Measurements from ENCODE around the gene MSMO1. TPM values are rescaled to one million over a fixed set of nuclear protein-coding genes. Genes with fewer than 3 reads are reported as not detected.
A peak's percentile ranks its signal among the peaks of the same experiment; 100 is the strongest.

Gene MSMO1
- total RNA-seq, 2 donors from 2014 or later = 12.3 to 16.7 TPM

- H3K36me3 ChIP-seq = no peaks in the 10 kb centered on the region
- no peaks in the 10 kb centered on the region for H3K27me3 ChIP-seq (replicated peaks; ENCODE audit: insufficient read depth)
- H3K9me3 ChIP-seq = no peaks in the 10 kb centered on the region
- H3K4me3 ChIP-seq = no peak overlapping the region
- ATAC-seq (ENCODE audit: insufficient number of reproducible peaks, low FRiP score, low read depth) (no peak), DNase-seq (ENCODE audit: low spot score) (no peak)
- no peak overlapping the region for H3K27ac ChIP-seq
- no peaks in the 10 kb centered on the region for H3K4me1 ChIP-seq (ENCODE audit: control insufficient read depth in 1 of 2, low read depth in 2 of 2)
- TF ChIP-seq CTCF (IDR thresholded peaks at IDR 0.05) = no peak
These were observed 41.1 kb downstream of the MSMO1 start for GRCh38 chr4:165368567-165368966.

GRCh38 chr4:165369522-165369921 is 42.1 kb downstream of the MSMO1 start:
- H3K27me3 ChIP-seq (replicated peaks; ENCODE audit: insufficient read depth) = no peaks in the 10 kb centered on the region
- DNase-seq (ENCODE audit: low spot score) (no peak), ATAC-seq (ENCODE audit: insufficient number of reproducible peaks, low FRiP score, low read depth) (no peak)
- no peak for TF ChIP-seq CTCF (IDR thresholded peaks at IDR 0.05)
- no peak overlapping the region for H3K4me3 ChIP-seq
- H3K4me1 ChIP-seq (ENCODE audit: control insufficient read depth in 1 of 2, low read depth in 2 of 2) = no peaks in the 10 kb centered on the region
- H3K36me3 ChIP-seq = no peaks in the 10 kb centered on the region
- no peaks in the 10 kb centered on the region for H3K9me3 ChIP-seq
- H3K27ac ChIP-seq = no peak overlapping the region

DNA sequence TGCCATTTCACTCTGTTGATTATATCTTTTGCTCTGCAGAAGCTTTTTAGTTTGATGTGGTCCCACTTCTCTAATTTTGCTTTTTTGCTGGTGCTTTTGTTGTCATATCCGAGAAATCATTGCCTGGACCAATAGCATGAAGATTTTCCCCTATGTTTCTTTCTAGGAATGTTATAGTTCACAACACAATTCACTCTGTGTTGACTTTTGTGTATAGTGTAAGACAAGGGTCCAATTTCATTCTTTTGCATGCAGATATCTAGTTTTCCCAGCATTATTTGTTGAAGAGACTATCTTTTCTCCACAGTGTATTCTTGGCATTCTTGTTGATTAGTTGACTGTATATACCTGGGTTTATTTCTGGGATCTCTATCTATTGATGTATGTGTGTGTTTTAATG is 43.1 kb downstream of the MSMO1 start:
- no peaks in the 10 kb centered on the region for H3K4me1 ChIP-seq (ENCODE audit: control insufficient read depth in 1 of 2, low read depth in 2 of 2)
- H3K9me3 ChIP-seq = no peaks in the 10 kb centered on the region
- no peaks in the 10 kb centered on the region for H3K27me3 ChIP-seq (replicated peaks; ENCODE audit: insufficient read depth)
- ATAC-seq (ENCODE audit: insufficient number of reproducible peaks, low FRiP score, low read depth) (no peak), DNase-seq (ENCODE audit: low spot score) (no peak)
- no peak overlapping the region for H3K4me3 ChIP-seq
- no peak overlapping the region for H3K27ac ChIP-seq
- TF ChIP-seq CTCF (IDR thresholded peaks at IDR 0.05) = no peak
- H3K36me3 ChIP-seq = no peaks in the 10 kb centered on the region

- no peaks in the 10 kb centered on the region for H3K36me3 ChIP-seq
- H3K27ac ChIP-seq = no peak overlapping the region
- DNase-seq (ENCODE audit: low spot score) (no peak), ATAC-seq (ENCODE audit: insufficient number of reproducible peaks, low FRiP score, low read depth) (no peak)
- no peaks in the 10 kb centered on the region for H3K9me3 ChIP-seq
- no peak overlapping the region for H3K4me3 ChIP-seq
- peaks cover 0 to 11% of the 10 kb centered on the region in 2 donors for H3K4me1 ChIP-seq (ENCODE audit: control insufficient read depth in 1 of 2, low read depth in 2 of 2)
- H3K27me3 ChIP-seq (replicated peaks; ENCODE audit: insufficient read depth) = no peaks in the 10 kb centered on the region
- no peak for TF ChIP-seq CTCF (IDR thresholded peaks at IDR 0.05)
These were observed 48.0 kb downstream of the MSMO1 start for GRCh38 chr4:165375465-165375864.

- TF ChIP-seq CTCF (IDR thresholded peaks at IDR 0.05) = no peak
- no peaks in the 10 kb centered on the region for H3K27me3 ChIP-seq (replicated peaks; ENCODE audit: insufficient read depth)
- ATAC-seq (ENCODE audit: insufficient number of reproducible peaks, low FRiP score, low read depth) = no peak
- H3K4me1 ChIP-seq (ENCODE audit: control insufficient read depth in 1 of 2, low read depth in 2 of 2) = peaks cover 5 to 36% of the 10 kb centered on the region in 2 donors
- H3K9me3 ChIP-seq = no peaks in the 10 kb centered on the region
- no peaks in the 10 kb centered on the region for H3K36me3 ChIP-seq
- H3K4me3 ChIP-seq = peak overlapping the region; percentile 81
- no peak for DNase-seq (ENCODE audit: low spot score)
- peak overlapping the region; percentile 83 to 86 for H3K27ac ChIP-seq
These were observed 50.9 kb downstream of the MSMO1 start for GRCh38 chr4:165378398-165378744.

Measured in thoracic aorta (tissue), 2 donors.